CD14-positive monocyte (primary cell): ENCODE data around the gene TJP2. TPM values are rescaled to one million over a fixed set of nuclear protein-coding genes. Genes with fewer than 3 reads are reported as not detected.
A peak's percentile ranks its signal among the peaks of the same experiment; 100 is the strongest.

ENCODE experiments used
- DNase-seq, 3 donors: peaks; one replicate each; pipeline ENCODE4 v3.0.0-alpha.2; 2011 to 2022
- H2AFZ ChIP-seq: 2 replicates; pipeline ENCODE4 v1.6.0; 2012; ENCODE audit warnings: mild to moderate bottlenecking, low read depth, low read length, inconsistent platforms; ENCODE audit not compliant: insufficient read depth, poor library complexity, severe bottlenecking
- H3K27ac ChIP-seq, 2 donors: 1 replicate in 1 of 2; 2 replicates in 1 of 2; pipeline ENCODE4 v1.5.1; 2012 to 2013; ENCODE audit warnings: low read length in 2 of 2, control low read depth in 1 of 2, inconsistent platforms in 1 of 2, low read depth in 1 of 2, mild to moderate bottlenecking in 1 of 2
- H3K27me3 ChIP-seq, 2 donors: one replicate each; pipeline versions ENCODE4 v1.6.0 to v1.6.1; 2011 to 2013; ENCODE audit warnings: low read length in 2 of 2; ENCODE audit not compliant: control insufficient read depth in 2 of 2, insufficient read depth in 2 of 2
- H3K36me3 ChIP-seq, 2 donors: replicated peaks in 1 of 2; 1 replicate in 1 of 2; 2 replicates in 1 of 2; pipeline versions ENCODE4 v1.5.1 to v1.6.1; 2012 to 2013; ENCODE audit warnings: low read length in 2 of 2, control low read depth in 1 of 2, inconsistent platforms in 1 of 2, mild to moderate bottlenecking in 1 of 2; ENCODE audit not compliant: insufficient read depth in 2 of 2, control insufficient read depth in 1 of 2
- H3K4me1 ChIP-seq, 2 donors: 1 replicate in 1 of 2; 2 replicates in 1 of 2; pipeline versions ENCODE4 v1.5.1 to v1.6.1; 2012 to 2013; ENCODE audit warnings: low read length in 2 of 2, control low read depth in 1 of 2, inconsistent platforms in 1 of 2, mild to moderate bottlenecking in 1 of 2, moderate library complexity in 1 of 2; ENCODE audit not compliant: insufficient read depth in 2 of 2, control insufficient read depth in 1 of 2
- H3K4me2 ChIP-seq: replicated peaks from 2 replicates; pipeline ENCODE3; 2012; ENCODE audit warnings: low read length, moderate library complexity, mild to moderate bottlenecking; ENCODE audit not compliant: poor library complexity, severe bottlenecking; ENCODE audit errors: extremely low read depth
- H3K4me3 ChIP-seq, 3 experiments: fragments of 200-600 bp in 1 of 3; sonication (generic) in 1 of 3; replicated peaks in 1 of 3; 1 replicate in 2 of 3; 2 replicates in 1 of 3; pipeline ENCODE4 v1.5.1; 2011 to 2013; ENCODE audit warnings: low read length in 3 of 3, mild to moderate bottlenecking in 3 of 3, control low read depth in 2 of 3, low read depth in 2 of 3, inconsistent platforms in 1 of 3, moderate library complexity in 1 of 3
- H3K79me2 ChIP-seq: 2 replicates; pipeline ENCODE4 v1.6.0; 2012; ENCODE audit warnings: mild to moderate bottlenecking, control low read depth, inconsistent platforms, low read length, moderate library complexity; ENCODE audit not compliant: insufficient read depth
- H3K9ac ChIP-seq: 2 replicates; pipeline ENCODE4 v1.6.0; 2017; ENCODE audit warnings: low read length, mild to moderate bottlenecking; ENCODE audit not compliant: insufficient read depth, poor library complexity, severe bottlenecking
- H3K9me3 ChIP-seq, 2 donors: replicated peaks in 1 of 2; 1 replicate in 1 of 2; 2 replicates in 1 of 2; pipeline versions ENCODE4 v1.5.1 to v1.6.1; 2012 to 2013; ENCODE audit warnings: low read length in 2 of 2, control low read depth in 1 of 2; ENCODE audit not compliant: control insufficient read depth in 1 of 2, insufficient read depth in 1 of 2
- H4K20me1 ChIP-seq: 2 replicates; pipeline ENCODE4 v1.6.0; 2012; ENCODE audit warnings: mild to moderate bottlenecking, low read length, control low read depth, moderate library complexity; ENCODE audit not compliant: insufficient read depth
- H3K27ac Mint-ChIP-seq, 7 donors: one replicate each; pipeline ENCODE4 v1.8.0; 2020; ENCODE audit warnings: mild to moderate bottlenecking in 7 of 7, mixed read lengths in 7 of 7, moderate library complexity in 6 of 7, inconsistent platforms in 2 of 7
- H3K27me3 Mint-ChIP-seq, 3 donors: one replicate each; pipeline ENCODE4 v1.8.0; 2021 to 2022; ENCODE audit warnings: low read depth in 3 of 3, mild to moderate bottlenecking in 3 of 3, mixed read lengths in 3 of 3, moderate library complexity in 3 of 3, inconsistent platforms in 1 of 3
- H3K36me3 Mint-ChIP-seq, 2 donors: one replicate each; pipeline ENCODE4 v1.8.0; 2020; ENCODE audit warnings: mixed read lengths in 2 of 2, inconsistent platforms in 1 of 2, mild to moderate bottlenecking in 1 of 2
- H3K4me1 Mint-ChIP-seq: one replicate; pipeline ENCODE4 v1.8.0; 2020; ENCODE audit warnings: mild to moderate bottlenecking, mixed read lengths
- H3K4me3 Mint-ChIP-seq, 2 donors: one replicate each; pipeline ENCODE4 v1.8.0; 2020; ENCODE audit warnings: mild to moderate bottlenecking in 2 of 2, mixed read lengths in 2 of 2, moderate library complexity in 1 of 2
- H3K9me3 Mint-ChIP-seq, 7 donors: one replicate each; pipeline ENCODE4 v1.8.0; 2020 to 2022; ENCODE audit warnings: mixed read lengths in 7 of 7, mild to moderate bottlenecking in 6 of 7, moderate library complexity in 6 of 7, inconsistent platforms in 2 of 7
- WGBS: methylation state at CpG from one replicate; pipeline ENCODE4 v1.1.5; 2013; ENCODE audit warnings: missing lambda C conversion rate; ENCODE audit not compliant: insufficient coverage; 5-methylcytosine and 5-hydroxymethylcytosine counted together
- intact Hi-C, 2 donors: fragments of 100-400 bp; cut with micrococcal nuclease; formaldehyde crosslinking; loops; one replicate each; pipeline versions ENCODE4 v1.15.0 to v1.15.1; 2023
- polyA plus RNA-seq, 3 donors: library from polyadenylated mRNA; depleted of rRNA in 1 of 3; unstranded in 2 of 3; stranded (reverse) in 1 of 3; fragments of 300-500 nt in 2 of 3; fragments of >200 nt in 1 of 3; fragmentation: Illumina TruSeq in 2 of 3; gene quantifications; 1 replicate in 2 of 3; 2 replicates in 1 of 3; pipeline ENCODE4 v1.2.3, GENCODE V29; 2012 to 2021
- TF ChIP-seq, protein P1 (sequence below): fragments of 200-600 bp; IDR thresholded peaks from one replicate; pipeline ENCODE4 v1.8.0; 2022; ENCODE audit warnings: antibody characterized with exemption, mild to moderate bottlenecking

The TJP2 gene
- polyA plus RNA-seq, 3 donors: 8.0 to 17.8 (median 13.8) TPM

DNA sequence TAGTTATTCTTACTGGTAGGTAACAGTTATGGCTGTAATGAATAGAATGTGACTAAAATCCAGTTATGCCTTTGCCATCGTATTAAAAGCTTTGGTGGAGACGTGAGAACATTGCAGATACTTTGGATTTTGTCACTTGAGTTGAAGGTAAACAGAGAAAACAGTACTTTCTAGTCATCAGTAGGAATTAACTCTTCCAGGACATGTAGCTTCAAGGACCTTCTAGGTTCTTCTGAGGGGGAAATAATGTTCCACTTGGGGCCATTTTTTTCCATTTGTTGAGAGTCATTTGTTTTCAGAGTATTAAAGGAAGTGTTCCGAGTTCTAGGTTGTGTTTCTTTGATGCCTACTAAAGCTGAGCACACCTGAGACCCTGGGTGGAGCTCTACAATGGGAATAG, 6.1 kb downstream of the TJP2 start:
- Histone ChIP-seq H4K20me1 (no peaks in the 10 kb centered on the region), H3K79me2 (peaks cover 23% of the 10 kb centered on the region), H3K9me3 (no peaks in the 10 kb centered on the region), H3K27ac (peak overlapping the region in 1 of 2 donors; percentile 84), H3K27me3 (no peaks in the 10 kb centered on the region), H3K36me3 (no peaks in the 10 kb centered on the region), H3K4me3 (no peak overlapping the region), H3K4me2 (no peak overlapping the region), H3K4me1 (peaks cover 41 to 50% of the 10 kb centered on the region in 2 donors), H2AFZ (no peak overlapping the region), H3K9ac (no peak overlapping the region)
- intact Hi-C loops: no loop called here
- Mint-ChIP-seq H3K4me1 (peaks cover 48% of the 10 kb centered on the region), H3K27me3 (peaks cover 2 to 8% (median 5%) of the 10 kb centered on the region in 3 donors), H3K36me3 (peaks cover 11 to 17% of the 10 kb centered on the region in 2 donors), H3K9me3 (no peaks in the 10 kb centered on the region), H3K27ac (peak overlapping the region in 4 of 7 donors; percentile 28 to 78 (median 74)), H3K4me3 (no peak overlapping the region)
- WGBS: 87% methylated on average over 3 of the region's 3 CpGs
- DNase-seq: no peak
- TF ChIP-seq, protein P1, sequence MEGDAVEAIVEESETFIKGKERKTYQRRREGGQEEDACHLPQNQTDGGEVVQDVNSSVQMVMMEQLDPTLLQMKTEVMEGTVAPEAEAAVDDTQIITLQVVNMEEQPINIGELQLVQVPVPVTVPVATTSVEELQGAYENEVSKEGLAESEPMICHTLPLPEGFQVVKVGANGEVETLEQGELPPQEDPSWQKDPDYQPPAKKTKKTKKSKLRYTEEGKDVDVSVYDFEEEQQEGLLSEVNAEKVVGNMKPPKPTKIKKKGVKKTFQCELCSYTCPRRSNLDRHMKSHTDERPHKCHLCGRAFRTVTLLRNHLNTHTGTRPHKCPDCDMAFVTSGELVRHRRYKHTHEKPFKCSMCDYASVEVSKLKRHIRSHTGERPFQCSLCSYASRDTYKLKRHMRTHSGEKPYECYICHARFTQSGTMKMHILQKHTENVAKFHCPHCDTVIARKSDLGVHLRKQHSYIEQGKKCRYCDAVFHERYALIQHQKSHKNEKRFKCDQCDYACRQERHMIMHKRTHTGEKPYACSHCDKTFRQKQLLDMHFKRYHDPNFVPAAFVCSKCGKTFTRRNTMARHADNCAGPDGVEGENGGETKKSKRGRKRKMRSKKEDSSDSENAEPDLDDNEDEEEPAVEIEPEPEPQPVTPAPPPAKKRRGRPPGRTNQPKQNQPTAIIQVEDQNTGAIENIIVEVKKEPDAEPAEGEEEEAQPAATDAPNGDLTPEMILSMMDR: no peak

DNA sequence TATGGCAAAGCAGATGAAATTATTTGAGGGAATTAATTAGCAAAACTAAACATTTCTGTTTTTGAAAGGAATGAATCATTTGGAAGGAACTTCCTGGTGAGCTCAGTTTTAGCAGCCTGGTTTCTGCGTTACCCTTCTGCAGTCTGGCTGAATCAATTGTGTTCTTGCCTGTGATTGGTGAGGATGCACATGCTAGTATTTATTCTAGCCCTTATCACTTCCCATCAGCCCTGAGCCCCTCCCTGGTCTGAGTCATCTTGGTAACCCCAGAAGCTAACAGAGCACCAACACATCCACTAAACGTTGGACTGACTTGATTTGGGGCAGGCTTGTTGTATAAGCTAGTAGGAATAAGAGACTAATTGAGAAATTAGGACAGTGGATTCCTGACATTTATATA, 6.6 kb downstream of the TJP2 start:
- H3K36me3 ChIP-seq: no peaks in the 10 kb centered on the region
- DNase-seq: peak; percentile 68 to 92 (median 74)
- H2AFZ ChIP-seq: peak overlapping the region; percentile 30
- peak overlapping the region; percentile 5 for H3K4me2 ChIP-seq
- H3K4me3 ChIP-seq: peak overlapping the region in 1 of 3 experiments; percentile 4
- no peaks in the 10 kb centered on the region for H3K27me3 ChIP-seq
- Mint-ChIP-seq H3K27ac (peak overlapping the region in 6 of 7 donors; percentile 2 to 78 (median 70)), H3K4me1 (peaks cover 43% of the 10 kb centered on the region), H3K4me3 (no peak overlapping the region), H3K9me3 (no peaks in the 10 kb centered on the region), H3K36me3 (peaks cover 11 to 17% of the 10 kb centered on the region in 2 donors), H3K27me3 (peaks cover under 1 to 4% (median 2%) of the 10 kb centered on the region in 3 donors)
- H3K9ac ChIP-seq: no peak overlapping the region
- H3K9me3 ChIP-seq: no peaks in the 10 kb centered on the region
- TF ChIP-seq, protein P1: no peak
- H4K20me1 ChIP-seq: no peaks in the 10 kb centered on the region
- WGBS: no CpG with 5 or more reads among the region's 2 CpGs
- H3K27ac ChIP-seq: peak overlapping the region in 1 of 2 donors; percentile 84
- H3K4me1 ChIP-seq: peaks cover 37 to 45% of the 10 kb centered on the region in 2 donors
- H3K79me2 ChIP-seq: peaks cover 22% of the 10 kb centered on the region
- intact Hi-C loops: no loop called here
